Measurements from ENCODE around the gene IKBKG.
"Not testable (repeated sequence)": the region's sequence is repeated elsewhere in the genome, so short reads cannot be mapped to it uniquely, and the experiment has no call there.

Gene IKBKG

DNA sequence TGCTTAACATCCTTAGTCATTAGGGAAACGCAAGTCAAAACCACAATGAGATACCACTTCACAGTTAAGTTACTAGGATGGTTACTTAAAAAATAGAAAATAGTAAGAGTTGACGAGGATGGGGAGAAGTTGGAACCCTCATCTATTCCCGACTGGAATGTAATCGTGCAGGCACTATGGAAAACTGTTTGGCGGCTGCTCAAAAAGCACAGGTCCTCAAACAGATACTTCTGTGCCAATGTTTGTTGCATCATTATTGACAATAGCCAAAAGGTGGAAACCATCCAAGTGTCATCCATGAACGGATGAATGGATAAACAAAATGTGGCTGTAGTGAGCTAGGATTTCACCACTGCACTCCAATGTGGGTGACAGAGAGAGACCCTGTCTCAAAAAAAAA is 60.0 kb downstream of the IKBKG start:
- TF ChIP-seq, protein P1, sequence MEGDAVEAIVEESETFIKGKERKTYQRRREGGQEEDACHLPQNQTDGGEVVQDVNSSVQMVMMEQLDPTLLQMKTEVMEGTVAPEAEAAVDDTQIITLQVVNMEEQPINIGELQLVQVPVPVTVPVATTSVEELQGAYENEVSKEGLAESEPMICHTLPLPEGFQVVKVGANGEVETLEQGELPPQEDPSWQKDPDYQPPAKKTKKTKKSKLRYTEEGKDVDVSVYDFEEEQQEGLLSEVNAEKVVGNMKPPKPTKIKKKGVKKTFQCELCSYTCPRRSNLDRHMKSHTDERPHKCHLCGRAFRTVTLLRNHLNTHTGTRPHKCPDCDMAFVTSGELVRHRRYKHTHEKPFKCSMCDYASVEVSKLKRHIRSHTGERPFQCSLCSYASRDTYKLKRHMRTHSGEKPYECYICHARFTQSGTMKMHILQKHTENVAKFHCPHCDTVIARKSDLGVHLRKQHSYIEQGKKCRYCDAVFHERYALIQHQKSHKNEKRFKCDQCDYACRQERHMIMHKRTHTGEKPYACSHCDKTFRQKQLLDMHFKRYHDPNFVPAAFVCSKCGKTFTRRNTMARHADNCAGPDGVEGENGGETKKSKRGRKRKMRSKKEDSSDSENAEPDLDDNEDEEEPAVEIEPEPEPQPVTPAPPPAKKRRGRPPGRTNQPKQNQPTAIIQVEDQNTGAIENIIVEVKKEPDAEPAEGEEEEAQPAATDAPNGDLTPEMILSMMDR (conservative IDR thresholded peaks at IDR 0.05; ENCODE audit: low read length) = no peak
- no peak for DNase-seq (ENCODE audit: low read depth)
- no peak overlapping the region for H3K4me3 ChIP-seq (ENCODE audit: low read length)

DNA sequence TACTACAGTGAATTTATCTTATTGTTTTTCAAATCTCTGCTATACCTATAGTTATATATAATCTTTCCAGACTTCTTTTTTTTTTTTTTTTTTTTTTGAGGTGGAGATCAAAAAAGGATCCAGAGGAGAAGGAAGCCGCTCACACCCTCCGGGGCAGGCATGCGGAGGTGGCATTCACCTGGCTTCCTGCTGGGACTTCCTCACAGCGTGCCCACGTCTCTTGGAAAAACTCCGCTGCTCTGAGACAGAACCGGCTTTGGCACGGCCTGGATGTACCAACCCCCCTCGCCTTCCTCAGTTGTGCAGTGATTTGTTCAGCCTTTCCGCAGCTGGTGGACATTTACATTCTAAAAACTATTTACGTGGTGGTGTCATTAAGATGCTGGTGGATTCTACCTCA is 60.6 kb downstream of the IKBKG start:
- H3K4me3 ChIP-seq (ENCODE audit: low read length); DNase-seq (ENCODE audit: low read depth): not testable (repeated sequence)

DNA sequence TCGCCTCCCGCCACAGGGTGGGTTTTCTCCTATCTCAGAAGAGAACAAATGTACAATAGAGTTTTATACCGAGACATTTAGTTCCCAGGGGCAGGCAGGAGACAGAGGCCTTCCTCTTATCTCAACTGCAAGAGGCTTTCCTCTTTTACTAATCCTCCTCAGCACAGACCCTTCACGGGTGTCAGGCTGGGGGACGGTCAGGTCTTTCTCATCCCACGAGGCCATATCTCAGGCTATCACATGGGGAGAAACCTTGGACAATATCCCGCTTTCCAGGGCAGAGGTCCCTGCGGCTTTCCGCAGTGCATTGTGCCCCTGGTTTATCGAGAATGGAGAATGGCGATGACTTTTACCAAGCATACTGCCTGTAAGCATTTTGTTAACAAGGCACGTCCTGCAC is 61.4 kb downstream of the IKBKG start:
- not testable (repeated sequence) for H3K4me3 ChIP-seq (ENCODE audit: low read length); DNase-seq (ENCODE audit: low read depth)

DNA sequence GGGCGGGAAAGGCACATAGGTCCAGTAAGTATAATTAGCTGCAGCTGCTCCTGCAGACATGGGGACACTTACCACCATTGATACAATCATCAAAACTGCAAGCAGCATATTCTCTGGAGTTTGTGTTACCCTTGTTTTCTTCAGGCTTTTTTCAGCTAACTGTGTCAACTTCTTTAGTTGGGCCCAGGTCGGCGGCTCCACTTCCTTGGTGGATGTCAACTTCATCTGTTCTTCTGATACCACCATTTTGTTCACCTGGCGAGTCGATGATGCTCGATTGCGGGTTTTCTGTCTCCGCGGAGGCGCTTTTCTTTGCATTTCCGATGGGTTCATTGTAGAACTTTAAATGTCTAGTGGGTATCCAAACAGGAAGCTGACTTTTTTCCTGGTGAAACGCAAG is 63.7 kb downstream of the IKBKG start:
- H3K4me3 ChIP-seq (ENCODE audit: low read length); DNase-seq (ENCODE audit: low read depth): not testable (repeated sequence)

DNA sequence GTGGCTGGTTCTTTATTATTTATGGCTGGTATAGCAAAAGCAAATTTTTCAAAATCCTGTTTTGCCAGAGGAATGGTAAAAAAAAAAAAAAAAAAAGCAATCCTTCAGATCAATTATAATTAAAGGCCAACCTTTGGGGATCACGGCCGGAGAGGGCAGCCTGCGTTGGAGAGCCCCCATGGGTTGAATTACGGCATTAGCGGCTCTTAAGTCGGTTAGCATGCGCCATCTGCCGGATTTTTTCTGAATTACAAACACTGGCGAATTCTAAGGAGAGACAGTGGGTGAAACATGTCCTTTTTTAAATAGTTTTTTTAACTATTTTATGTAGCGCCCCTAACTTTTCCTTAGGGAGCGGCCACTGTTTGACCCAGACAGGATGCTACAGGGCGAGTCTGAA is 66.2 kb downstream of the IKBKG start:
- not testable (repeated sequence) for H3K4me3 ChIP-seq (ENCODE audit: low read length); DNase-seq (ENCODE audit: low read depth)
